HepG2 (cell line): ENCODE measurements around the gene TXNDC12. TPM values are rescaled to one million over a fixed set of nuclear protein-coding genes. Genes with fewer than 3 reads are reported as not detected.

ENCODE experiments used
- BCL6 ChIP-seq: IDR thresholded peaks from 2 replicates; pipeline ENCODE4 v1.6.1; 2016; ENCODE audit warnings: missing genetic modification reagents, missing compliant biosample characterization
- BRCA1 ChIP-seq: sonication (generic); formaldehyde crosslinking; IDR thresholded peaks from 2 replicates; pipeline ENCODE4 v1.4.0; 2020; ENCODE audit warnings: missing genetic modification reagents
- CCAR2 ChIP-seq: fragments of 200-400 bp; formaldehyde crosslinking; optimal IDR thresholded peaks from 2 replicates; pipeline ENCODE3; 2018; ENCODE audit warnings: low read depth, mild to moderate bottlenecking, low read length, moderate library complexity
- CENPT ChIP-seq: sonication (generic); formaldehyde crosslinking; IDR thresholded peaks from 2 replicates; pipeline ENCODE4 v1.8.0; 2022; ENCODE audit warnings: low read depth, mild to moderate bottlenecking, moderate library complexity, missing genetic modification reagents
- DR1 ChIP-seq: sonication (generic); formaldehyde crosslinking; IDR thresholded peaks from 2 replicates; pipeline ENCODE4 v1.8.0; 2021; ENCODE audit warnings: mild to moderate bottlenecking, missing genetic modification reagents, inconsistent platforms
- ESRRA ChIP-seq: sonication (generic); formaldehyde crosslinking; IDR thresholded peaks from 2 replicates; pipeline ENCODE4 v1.5.1; 2020; ENCODE audit warnings: mild to moderate bottlenecking, low read depth, missing genetic modification reagents
- GFI1 ChIP-seq: sonication (generic); formaldehyde crosslinking; IDR thresholded peaks from 2 replicates; pipeline ENCODE4 v1.5.0; 2020; ENCODE audit warnings: missing genetic modification reagents, mild to moderate bottlenecking, borderline replicate concordance
- GZF1 ChIP-seq: sonication (generic); formaldehyde crosslinking; IDR thresholded peaks from 2 replicates; pipeline ENCODE4 v1.5.1; 2020; ENCODE audit warnings: mild to moderate bottlenecking, missing genetic modification reagents
- IKZF4 ChIP-seq: sonication (generic); formaldehyde crosslinking; IDR thresholded peaks from 2 replicates; pipeline ENCODE4 v1.5.1; 2020; ENCODE audit warnings: borderline replicate concordance, mild to moderate bottlenecking, low read depth, missing genetic modification reagents; ENCODE audit errors: not compliant biosample characterization
- MATR3 ChIP-seq: sonication (generic); formaldehyde crosslinking; IDR thresholded peaks from 2 replicates; pipeline ENCODE4 v1.4.0; 2020; ENCODE audit warnings: missing genetic modification reagents
- NR2F2 ChIP-seq: IDR thresholded peaks from 2 replicates; pipeline ENCODE4 v1.6.1; 2012; ENCODE audit warnings: low read depth, inconsistent platforms, borderline replicate concordance
- TCF7L2 ChIP-seq: IDR thresholded peaks from 2 replicates; pipeline ENCODE4 v1.6.1; 2011; ENCODE audit warnings: mild to moderate bottlenecking, low read depth, low read length, moderate library complexity
- TOE1 ChIP-seq: sonication (generic); formaldehyde crosslinking; IDR thresholded peaks from 2 replicates; pipeline ENCODE4 v1.4.0; 2020; ENCODE audit warnings: mild to moderate bottlenecking, missing genetic modification reagents
- ZNF143 ChIP-seq: sonication (generic); formaldehyde crosslinking; IDR thresholded peaks from 2 replicates; pipeline ENCODE4 v1.4.0; 2020; ENCODE audit warnings: missing genetic modification reagents
- ZNF180 ChIP-seq: sonication (generic); formaldehyde crosslinking; IDR thresholded peaks from 2 replicates; pipeline ENCODE4 v1.4.0; 2020; ENCODE audit warnings: low read depth, missing genetic modification reagents, borderline replicate concordance
- ZNF720 ChIP-seq: sonication (generic); formaldehyde crosslinking; IDR thresholded peaks from 2 replicates; pipeline ENCODE4 v1.4.0; 2020; ENCODE audit warnings: missing genetic modification reagents
- ZSCAN22 ChIP-seq: sonication (generic); formaldehyde crosslinking; IDR thresholded peaks from 2 replicates; pipeline ENCODE4 v1.4.0; 2020; ENCODE audit warnings: mild to moderate bottlenecking, missing genetic modification reagents
- polyA plus RNA-seq, 8 experiments: library from polyadenylated mRNA; depleted of rRNA in 3 of 8; stranded (reverse) in 7 of 8; unstranded in 1 of 8; fragments of >200 nt; fragmentation: Illumina TruSeq in 4 of 8; extraction: Trizol in 4 of 8; gene quantifications; 2 replicates each; pipeline versions ENCODE4 v1.2.1 to v1.2.3, GENCODE V29; 2011 to 2016; ENCODE audit warnings: low read depth in 4 of 8, missing spikeins in 1 of 8, mixed read lengths in 1 of 8; ENCODE audit not compliant: insufficient read depth in 1 of 8
- total RNA-seq, 5 experiments: library from RNA; depleted of rRNA; stranded (reverse); fragments of >200 nt; fragmentation: Illumina TruSeq; extraction: Trizol; gene quantifications; 2 replicates each; pipeline ENCODE4 v1.2.3, GENCODE V29; 2016; ENCODE audit warnings: low read depth in 1 of 5
- TF ChIP-seq, protein P1 (sequence below), 2 experiments: fragments of 450-650 bp in 1 of 2; sonication (generic) in 1 of 2; formaldehyde crosslinking; IDR thresholded peaks; 2 replicates each; pipeline versions ENCODE4 v1.5.0 to v1.8.0; 2020 to 2022; ENCODE audit warnings: mild to moderate bottlenecking in 1 of 2, missing genetic modification reagents in 1 of 2
- TF ChIP-seq, protein P2 (sequence below): sonication (generic); formaldehyde crosslinking; IDR thresholded peaks from 2 replicates; pipeline ENCODE4 v1.4.0; 2020; ENCODE audit warnings: missing genetic modification reagents, mild to moderate bottlenecking, borderline replicate concordance
- TF ChIP-seq, protein P3 (sequence below): sonication (generic); formaldehyde crosslinking; IDR thresholded peaks from 2 replicates; pipeline ENCODE4 v1.4.0; 2020; ENCODE audit warnings: missing genetic modification reagents
- TF ChIP-seq, protein P4 (sequence below): sonication (generic); formaldehyde crosslinking; IDR thresholded peaks from 2 replicates; pipeline ENCODE4 v1.8.1; 2023; ENCODE audit warnings: mild to moderate bottlenecking, missing genetic modification reagents
- TF ChIP-seq, protein P5 (sequence below): sonication (generic); formaldehyde crosslinking; IDR thresholded peaks from 2 replicates; pipeline ENCODE4 v1.4.0; 2020; ENCODE audit warnings: missing genetic modification reagents

TXNDC12 gene
- total and polyA plus RNA-seq, 2 of the 13 experiments (the other 11 are each of a cell fraction or from before 2014, with no cell fraction given), result 65.6 to 67.2 TPM

DNA sequence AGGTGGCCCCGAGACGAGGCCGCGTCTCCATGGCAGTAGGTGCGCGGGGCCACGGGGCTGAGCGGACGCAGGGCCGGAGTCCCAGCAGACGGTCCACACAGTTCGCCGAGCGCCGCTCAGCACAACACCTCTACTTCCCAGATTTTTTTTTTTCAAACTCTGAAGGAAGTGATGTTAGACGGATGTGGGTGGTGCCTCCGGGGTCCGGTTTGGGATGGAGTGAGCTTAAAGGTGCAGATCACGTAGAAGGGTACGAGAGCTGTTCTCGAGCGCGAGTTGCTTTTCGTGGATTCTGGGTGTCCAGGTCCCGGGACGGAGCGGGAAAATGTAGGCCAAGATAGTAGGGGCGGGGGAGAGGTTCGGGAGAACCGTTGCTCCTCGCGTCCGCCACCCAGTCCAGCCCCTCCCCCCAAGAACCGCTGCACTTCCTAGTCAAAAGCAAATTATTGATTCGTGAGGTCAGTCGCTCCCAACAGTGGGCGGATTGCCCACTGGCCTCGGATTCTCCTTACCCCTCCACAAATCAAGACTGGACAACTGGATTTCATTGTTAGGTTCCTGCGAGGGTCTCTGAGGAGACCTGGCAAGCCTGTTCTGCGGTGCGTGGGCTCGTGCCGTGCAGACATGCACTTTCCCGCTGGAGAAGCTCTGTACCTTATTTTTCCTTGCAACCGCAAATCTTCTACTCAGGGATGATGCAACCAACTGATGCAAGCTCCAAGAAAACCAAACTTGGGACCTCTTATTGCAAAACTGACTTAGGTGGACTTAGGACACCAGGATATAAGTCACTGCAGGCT, at the start of gene TXNDC12 (continued):
- TF ChIP-seq ZNF143 (CRISPR knock-in tag) (peak; percentile 72; the same call in 1 of the 2 replicates), TOE1 (CRISPR knock-in tag) (no peak), ZNF720 (CRISPR knock-in tag) (no peak), NR2F2 (no peak), GFI1 (CRISPR knock-in tag) (peak; percentile 41; the same call in 1 of the 2 replicates), CCAR2 (no peak), DR1 (CRISPR knock-in tag) (peak; percentile 65; the same call in 1 of the 2 replicates), CENPT (CRISPR knock-in tag) (no peak), ZNF180 (CRISPR knock-in tag) (no peak), MATR3 (no peak), BCL6 (CRISPR knock-in tag) (peak; percentile 10), ZSCAN22 (CRISPR knock-in tag) (no peak), IKZF4 (peak; percentile 59), TCF7L2 (no peak), GZF1 (no peak; the same call in 1 of the 2 replicates), BRCA1 (CRISPR knock-in tag) (peak; percentile 87; the same call in 1 of the 2 replicates), ESRRA (CRISPR knock-in tag) (peak; percentile 27; the same call in 1 of the 2 replicates)
- TF ChIP-seq, protein P1, sequence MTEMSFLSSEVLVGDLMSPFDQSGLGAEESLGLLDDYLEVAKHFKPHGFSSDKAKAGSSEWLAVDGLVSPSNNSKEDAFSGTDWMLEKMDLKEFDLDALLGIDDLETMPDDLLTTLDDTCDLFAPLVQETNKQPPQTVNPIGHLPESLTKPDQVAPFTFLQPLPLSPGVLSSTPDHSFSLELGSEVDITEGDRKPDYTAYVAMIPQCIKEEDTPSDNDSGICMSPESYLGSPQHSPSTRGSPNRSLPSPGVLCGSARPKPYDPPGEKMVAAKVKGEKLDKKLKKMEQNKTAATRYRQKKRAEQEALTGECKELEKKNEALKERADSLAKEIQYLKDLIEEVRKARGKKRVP (CRISPR knock-in tag; IDR thresholded peaks at IDR 0.05), result peak; percentile 83 to 99
- TF ChIP-seq, protein P2, sequence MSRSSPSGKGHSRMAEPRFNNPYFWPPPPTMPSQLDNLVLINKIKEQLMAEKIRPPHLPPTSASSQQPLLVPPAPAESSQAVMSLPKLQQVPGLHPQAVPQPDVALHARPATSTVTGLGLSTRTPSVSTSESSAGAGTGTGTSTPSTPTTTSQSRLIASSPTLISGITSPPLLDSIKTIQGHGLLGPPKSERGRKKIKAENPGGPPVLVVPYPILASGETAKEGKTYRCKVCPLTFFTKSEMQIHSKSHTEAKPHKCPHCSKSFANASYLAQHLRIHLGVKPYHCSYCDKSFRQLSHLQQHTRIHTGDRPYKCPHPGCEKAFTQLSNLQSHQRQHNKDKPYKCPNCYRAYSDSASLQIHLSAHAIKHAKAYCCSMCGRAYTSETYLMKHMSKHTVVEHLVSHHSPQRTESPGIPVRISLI (CRISPR knock-in tag), result peak; percentile 99
- TF ChIP-seq, protein P3, sequence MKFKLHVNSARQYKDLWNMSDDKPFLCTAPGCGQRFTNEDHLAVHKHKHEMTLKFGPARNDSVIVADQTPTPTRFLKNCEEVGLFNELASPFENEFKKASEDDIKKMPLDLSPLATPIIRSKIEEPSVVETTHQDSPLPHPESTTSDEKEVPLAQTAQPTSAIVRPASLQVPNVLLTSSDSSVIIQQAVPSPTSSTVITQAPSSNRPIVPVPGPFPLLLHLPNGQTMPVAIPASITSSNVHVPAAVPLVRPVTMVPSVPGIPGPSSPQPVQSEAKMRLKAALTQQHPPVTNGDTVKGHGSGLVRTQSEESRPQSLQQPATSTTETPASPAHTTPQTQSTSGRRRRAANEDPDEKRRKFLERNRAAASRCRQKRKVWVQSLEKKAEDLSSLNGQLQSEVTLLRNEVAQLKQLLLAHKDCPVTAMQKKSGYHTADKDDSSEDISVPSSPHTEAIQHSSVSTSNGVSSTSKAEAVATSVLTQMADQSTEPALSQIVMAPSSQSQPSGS (CRISPR knock-in tag), result peak; percentile 56; the same call in 1 of the 2 replicates
- TF ChIP-seq, protein P4, sequence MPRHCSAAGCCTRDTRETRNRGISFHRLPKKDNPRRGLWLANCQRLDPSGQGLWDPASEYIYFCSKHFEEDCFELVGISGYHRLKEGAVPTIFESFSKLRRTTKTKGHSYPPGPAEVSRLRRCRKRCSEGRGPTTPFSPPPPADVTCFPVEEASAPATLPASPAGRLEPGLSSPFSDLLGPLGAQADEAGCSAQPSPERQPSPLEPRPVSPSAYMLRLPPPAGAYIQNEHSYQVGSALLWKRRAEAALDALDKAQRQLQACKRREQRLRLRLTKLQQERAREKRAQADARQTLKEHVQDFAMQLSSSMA (CRISPR knock-in tag), result no peak
- TF ChIP-seq, protein P5, sequence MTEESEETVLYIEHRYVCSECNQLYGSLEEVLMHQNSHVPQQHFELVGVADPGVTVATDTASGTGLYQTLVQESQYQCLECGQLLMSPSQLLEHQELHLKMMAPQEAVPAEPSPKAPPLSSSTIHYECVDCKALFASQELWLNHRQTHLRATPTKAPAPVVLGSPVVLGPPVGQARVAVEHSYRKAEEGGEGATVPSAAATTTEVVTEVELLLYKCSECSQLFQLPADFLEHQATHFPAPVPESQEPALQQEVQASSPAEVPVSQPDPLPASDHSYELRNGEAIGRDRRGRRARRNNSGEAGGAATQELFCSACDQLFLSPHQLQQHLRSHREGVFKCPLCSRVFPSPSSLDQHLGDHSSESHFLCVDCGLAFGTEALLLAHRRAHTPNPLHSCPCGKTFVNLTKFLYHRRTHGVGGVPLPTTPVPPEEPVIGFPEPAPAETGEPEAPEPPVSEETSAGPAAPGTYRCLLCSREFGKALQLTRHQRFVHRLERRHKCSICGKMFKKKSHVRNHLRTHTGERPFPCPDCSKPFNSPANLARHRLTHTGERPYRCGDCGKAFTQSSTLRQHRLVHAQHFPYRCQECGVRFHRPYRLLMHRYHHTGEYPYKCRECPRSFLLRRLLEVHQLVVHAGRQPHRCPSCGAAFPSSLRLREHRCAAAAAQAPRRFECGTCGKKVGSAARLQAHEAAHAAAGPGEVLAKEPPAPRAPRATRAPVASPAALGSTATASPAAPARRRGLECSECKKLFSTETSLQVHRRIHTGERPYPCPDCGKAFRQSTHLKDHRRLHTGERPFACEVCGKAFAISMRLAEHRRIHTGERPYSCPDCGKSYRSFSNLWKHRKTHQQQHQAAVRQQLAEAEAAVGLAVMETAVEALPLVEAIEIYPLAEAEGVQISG (CRISPR knock-in tag), result peak; percentile 80
